ENCODE measurements around the gene ARHGAP8.
"Not testable (repeated sequence)": the region's sequence is repeated elsewhere in the genome, so short reads cannot be mapped to it uniquely, and the experiment has no call there.

The ARHGAP8 gene

DNA sequence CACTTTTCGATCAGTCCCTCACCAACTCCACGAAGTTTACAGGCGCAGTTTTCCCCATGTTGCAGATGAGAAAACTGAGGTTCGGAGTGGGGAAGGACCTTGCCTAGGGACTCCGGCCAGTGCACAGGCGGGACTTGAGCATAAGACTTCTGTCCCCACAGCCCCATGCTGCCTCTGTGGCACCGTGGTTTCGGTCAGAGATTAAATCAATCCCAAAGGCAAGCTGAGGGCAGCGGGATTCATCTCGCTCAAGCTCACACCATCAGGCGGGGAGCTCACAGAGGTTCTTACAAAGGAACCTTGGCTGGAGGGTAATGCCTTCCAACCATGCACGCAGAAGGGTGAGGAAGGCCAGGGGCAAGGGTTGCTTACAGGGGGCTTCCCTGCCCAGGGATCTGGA, 141.9 kb downstream of the ARHGAP8 start:
- no peak for DNase-seq (ENCODE audit: low read depth)
- TF ChIP-seq, protein P1, sequence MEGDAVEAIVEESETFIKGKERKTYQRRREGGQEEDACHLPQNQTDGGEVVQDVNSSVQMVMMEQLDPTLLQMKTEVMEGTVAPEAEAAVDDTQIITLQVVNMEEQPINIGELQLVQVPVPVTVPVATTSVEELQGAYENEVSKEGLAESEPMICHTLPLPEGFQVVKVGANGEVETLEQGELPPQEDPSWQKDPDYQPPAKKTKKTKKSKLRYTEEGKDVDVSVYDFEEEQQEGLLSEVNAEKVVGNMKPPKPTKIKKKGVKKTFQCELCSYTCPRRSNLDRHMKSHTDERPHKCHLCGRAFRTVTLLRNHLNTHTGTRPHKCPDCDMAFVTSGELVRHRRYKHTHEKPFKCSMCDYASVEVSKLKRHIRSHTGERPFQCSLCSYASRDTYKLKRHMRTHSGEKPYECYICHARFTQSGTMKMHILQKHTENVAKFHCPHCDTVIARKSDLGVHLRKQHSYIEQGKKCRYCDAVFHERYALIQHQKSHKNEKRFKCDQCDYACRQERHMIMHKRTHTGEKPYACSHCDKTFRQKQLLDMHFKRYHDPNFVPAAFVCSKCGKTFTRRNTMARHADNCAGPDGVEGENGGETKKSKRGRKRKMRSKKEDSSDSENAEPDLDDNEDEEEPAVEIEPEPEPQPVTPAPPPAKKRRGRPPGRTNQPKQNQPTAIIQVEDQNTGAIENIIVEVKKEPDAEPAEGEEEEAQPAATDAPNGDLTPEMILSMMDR (IDR thresholded peaks at IDR 0.05; ENCODE audit: control insufficient read depth, insufficient read depth, low read depth, low read length, missing control alignments): no peak
- no peak overlapping the region for H3K4me3 ChIP-seq (ENCODE audit: control insufficient read depth, low read depth, low read length)

DNA sequence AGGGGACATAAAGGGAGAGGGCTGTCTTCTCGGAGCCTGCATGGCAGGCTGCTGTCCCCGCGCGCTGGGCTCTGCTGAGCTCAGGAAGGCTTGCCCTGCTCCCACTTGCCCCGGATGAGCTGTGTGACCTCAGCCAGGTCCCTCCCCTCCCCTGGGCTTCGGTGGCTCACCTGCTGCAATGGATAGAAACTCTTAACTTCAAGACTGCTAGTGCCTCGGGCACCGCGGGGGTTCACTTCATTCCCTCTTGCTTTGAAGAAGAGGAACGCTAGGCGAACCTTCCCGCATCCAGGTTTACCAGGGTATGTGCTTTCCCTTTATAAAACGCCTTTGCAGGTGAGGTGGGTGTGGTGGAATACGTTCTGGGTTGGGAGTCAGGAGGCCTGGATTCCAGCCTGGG, 142.4 kb downstream of the ARHGAP8 start:
- no peak overlapping the region for H3K4me3 ChIP-seq (ENCODE audit: control insufficient read depth, low read depth, low read length)
- DNase-seq (ENCODE audit: low read depth): no peak
- TF ChIP-seq, protein P1 (IDR thresholded peaks at IDR 0.05; ENCODE audit: control insufficient read depth, insufficient read depth, low read depth, low read length, missing control alignments): no peak

DNA sequence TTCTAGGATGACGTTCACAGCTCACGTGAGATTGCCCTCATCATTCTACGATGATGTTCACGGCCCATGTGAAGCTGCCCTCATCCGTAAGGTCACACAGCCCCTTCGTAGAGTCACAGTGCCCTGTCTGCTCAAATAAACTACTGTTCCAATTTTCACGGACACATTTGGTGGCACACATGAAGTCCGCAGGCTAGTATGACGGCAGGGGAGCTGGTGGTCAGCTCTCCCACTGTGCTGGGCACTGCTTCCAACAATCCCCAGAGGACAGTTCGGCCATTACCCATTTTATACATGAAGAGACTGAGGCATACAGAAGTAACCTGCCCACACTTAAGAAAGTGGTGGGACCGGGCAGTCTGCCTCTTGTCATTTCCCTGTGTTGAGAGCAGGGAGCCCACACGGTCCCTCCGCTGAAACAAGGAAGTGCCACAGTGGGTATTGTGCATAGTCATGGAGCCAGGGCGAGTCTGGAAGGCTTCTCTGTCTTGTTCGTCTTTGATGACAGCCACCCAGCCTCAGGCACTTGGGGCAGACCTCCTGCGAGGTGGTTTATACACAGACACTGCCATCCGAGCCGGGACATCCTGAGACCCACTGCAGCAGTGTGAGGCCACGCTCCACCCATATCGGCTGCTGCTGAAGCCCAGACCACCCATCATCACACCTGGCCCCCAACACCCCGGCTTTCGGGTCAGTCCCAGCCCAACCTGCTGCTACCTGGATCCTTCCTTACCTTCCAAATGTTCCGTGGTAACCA, 143.1 kb downstream of the ARHGAP8 start:
- TF ChIP-seq, protein P1 (IDR thresholded peaks at IDR 0.05; ENCODE audit: control insufficient read depth, insufficient read depth, low read depth, low read length, missing control alignments): no peak
- no peak for DNase-seq (ENCODE audit: low read depth)
- H3K4me3 ChIP-seq (ENCODE audit: control insufficient read depth, low read depth, low read length): no peak overlapping the region

DNA sequence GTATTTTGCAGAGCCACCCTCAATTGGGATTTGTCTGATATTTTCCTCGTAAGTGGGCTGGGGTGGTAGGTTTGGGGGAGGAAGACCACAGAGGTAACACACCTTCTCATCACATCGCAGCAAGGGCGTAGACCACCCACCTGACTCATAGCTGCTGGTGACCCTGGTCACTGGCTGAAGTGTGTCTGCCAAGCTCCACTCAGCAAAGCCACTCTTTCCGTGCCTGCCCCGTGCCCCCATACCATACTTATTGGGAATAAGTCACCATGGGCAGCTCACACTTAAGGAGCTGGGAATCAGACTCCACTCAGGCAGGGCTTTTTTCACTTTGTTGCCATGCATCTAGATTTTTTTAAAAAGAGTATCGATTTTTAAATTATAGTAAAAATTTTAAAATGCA, 145.9 kb downstream of the ARHGAP8 start:
- TF ChIP-seq, protein P1 (IDR thresholded peaks at IDR 0.05; ENCODE audit: control insufficient read depth, insufficient read depth, low read depth, low read length, missing control alignments): no peak
- DNase-seq (ENCODE audit: low read depth): no peak
- H3K4me3 ChIP-seq (ENCODE audit: control insufficient read depth, low read depth, low read length): no peak overlapping the region

DNA sequence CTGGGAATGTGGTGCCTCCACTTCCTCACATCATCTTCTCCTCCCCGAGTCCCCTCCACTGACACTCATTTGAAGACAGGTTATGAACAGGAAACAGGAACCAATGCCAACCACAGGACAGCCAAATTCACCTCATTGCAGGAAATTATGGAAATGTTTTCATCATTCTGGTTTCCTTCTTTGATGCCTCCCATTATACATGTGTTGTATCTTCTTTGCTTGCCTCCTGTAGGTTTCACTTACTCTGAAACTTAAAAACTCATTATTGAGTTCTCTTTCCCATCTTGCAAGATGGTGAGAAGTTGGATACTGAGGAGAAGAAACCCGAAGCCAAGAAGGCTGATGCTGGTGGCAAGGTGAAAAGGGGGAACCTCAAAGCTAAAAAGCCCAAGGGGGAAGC, 148.9 kb downstream of the ARHGAP8 start:
- no peak for DNase-seq (ENCODE audit: low read depth)
- H3K4me3 ChIP-seq (ENCODE audit: control insufficient read depth, low read depth, low read length): no peak overlapping the region
- TF ChIP-seq, protein P1 (IDR thresholded peaks at IDR 0.05; ENCODE audit: control insufficient read depth, insufficient read depth, low read depth, low read length, missing control alignments): no peak

DNA sequence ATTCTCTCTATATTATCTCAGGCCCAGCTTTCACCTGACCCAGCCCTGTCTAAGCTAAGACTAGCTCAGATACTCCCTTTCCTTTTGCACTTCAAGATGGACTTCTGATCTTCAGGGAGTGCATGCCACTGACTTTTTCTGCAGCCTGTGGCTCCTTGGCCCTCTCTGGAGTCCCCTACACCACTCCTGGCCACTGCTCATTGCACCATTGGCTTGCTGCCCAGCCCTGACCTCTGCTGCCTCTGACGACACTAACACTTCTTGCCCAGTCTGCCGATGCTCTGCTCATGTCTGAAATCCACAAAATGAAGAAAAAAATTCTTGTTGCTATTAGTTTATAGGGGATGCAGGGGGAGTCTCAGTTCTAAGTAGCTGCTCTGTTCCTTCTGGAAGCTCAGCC, 150.8 kb downstream of the ARHGAP8 start:
- not testable (repeated sequence) for DNase-seq (ENCODE audit: low read depth); H3K4me3 ChIP-seq (ENCODE audit: control insufficient read depth, low read depth, low read length)

DNA sequence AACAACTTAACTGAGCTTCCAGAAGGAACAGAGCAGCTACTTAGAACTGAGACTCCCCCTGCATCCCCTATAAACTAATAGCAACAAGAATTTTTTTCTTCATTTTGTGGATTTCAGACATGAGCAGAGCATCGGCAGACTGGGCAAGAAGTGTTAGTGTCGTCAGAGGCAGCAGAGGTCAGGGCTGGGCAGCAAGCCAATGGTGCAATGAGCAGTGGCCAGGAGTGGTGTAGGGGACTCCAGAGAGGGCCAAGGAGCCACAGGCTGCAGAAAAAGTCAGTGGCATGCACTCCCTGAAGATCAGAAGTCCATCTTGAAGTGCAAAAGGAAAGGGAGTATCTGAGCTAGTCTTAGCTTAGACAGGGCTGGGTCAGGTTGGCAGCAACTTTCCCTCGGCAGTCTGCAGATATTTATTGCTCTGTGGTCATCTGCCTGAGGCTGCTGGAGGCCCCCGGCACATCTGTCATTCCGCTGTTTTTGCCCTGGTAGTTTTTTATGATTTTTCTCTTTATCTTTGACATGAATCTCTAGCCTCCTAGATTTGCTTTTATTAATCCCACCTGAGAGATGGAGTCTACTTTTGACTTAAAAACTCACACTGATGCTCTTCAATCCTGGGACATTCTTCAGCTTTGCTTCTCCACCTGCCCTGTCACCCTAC, 152.2 kb downstream of the ARHGAP8 start:
- not testable (repeated sequence) for DNase-seq (ENCODE audit: low read depth); H3K4me3 ChIP-seq (ENCODE audit: control insufficient read depth, low read depth, low read length)

Measured in AG09309 (cell line).